ENCODE results near the gene TBL1XR1. TPM values are rescaled to one million over a fixed set of nuclear protein-coding genes. Genes with fewer than 3 reads are reported as not detected.
"Not testable (repeated sequence)": the region's sequence is repeated elsewhere in the genome, so short reads cannot be mapped to it uniquely, and the experiment has no call there.

The TBL1XR1 gene
- polyA plus RNA-seq, 3 donors = 138 to 149 (median 138) TPM

- no peak for DNase-seq (ENCODE audit: low read depth in 3 of 3, low spot score in 2 of 3)
Measured at GRCh38 chr3:177209509-177209908, 12.2 kb upstream of the TBL1XR1 start.

- no peak for DNase-seq (ENCODE audit: low read depth in 3 of 3, low spot score in 2 of 3)
Measured at GRCh38 chr3:177208781-177209180, 11.5 kb upstream of the TBL1XR1 start.

- no peak for DNase-seq (ENCODE audit: low read depth in 3 of 3, low spot score in 2 of 3)
Measured at GRCh38 chr3:177208223-177208622, 10.9 kb upstream of the TBL1XR1 start.

GRCh38 chr3:177206936-177207335 is 9.7 kb upstream of the TBL1XR1 start:
- no peak for DNase-seq (ENCODE audit: low read depth in 3 of 3, low spot score in 2 of 3)

GRCh38 chr3:177203689-177204395 is 6.6 kb upstream of the TBL1XR1 start:
- DNase-seq (ENCODE audit: low read depth in 3 of 3, low spot score in 2 of 3) = no peak

GRCh38 chr3:177203016-177203415 is 5.7 kb upstream of the TBL1XR1 start:
- DNase-seq (ENCODE audit: low read depth in 3 of 3, low spot score in 2 of 3) = not testable (repeated sequence)

- no peak for DNase-seq (ENCODE audit: low read depth in 3 of 3, low spot score in 2 of 3)
Measured at GRCh38 chr3:177201700-177202397, 4.6 kb upstream of the TBL1XR1 start.

GRCh38 chr3:177199206-177199760 is 2.0 kb upstream of the TBL1XR1 start:
- no peak for DNase-seq (ENCODE audit: low read depth in 3 of 3, low spot score in 2 of 3)

- no peak for DNase-seq (ENCODE audit: low read depth in 3 of 3, low spot score in 2 of 3)
Measured at GRCh38 chr3:177197727-177198460, 612 bp upstream of the TBL1XR1 start.

GRCh38 chr3:177196456-177197040 is 734 bp downstream of the TBL1XR1 start:
- peak in 1 of 3 donors; percentile 57 for DNase-seq (ENCODE audit: low read depth in 3 of 3, low spot score in 2 of 3)

GRCh38 chr3:177196008-177196455 is 1.2 kb downstream of the TBL1XR1 start:
- peak in 1 of 3 donors; percentile 52 for DNase-seq (ENCODE audit: low read depth in 3 of 3, low spot score in 2 of 3)

- DNase-seq (ENCODE audit: low read depth in 3 of 3, low spot score in 2 of 3) = peak in 2 of 3 donors; percentile 38 to 52
Measured at GRCh38 chr3:177195242-177195991, 1.9 kb downstream of the TBL1XR1 start.

- DNase-seq (ENCODE audit: low read depth in 3 of 3, low spot score in 2 of 3) = no peak
Measured at GRCh38 chr3:177194299-177194698, 3.0 kb downstream of the TBL1XR1 start.

GRCh38 chr3:177193688-177194268 is 3.5 kb downstream of the TBL1XR1 start:
- DNase-seq (ENCODE audit: low read depth in 3 of 3, low spot score in 2 of 3) = no peak

- DNase-seq (ENCODE audit: low read depth in 3 of 3, low spot score in 2 of 3) = not testable (repeated sequence)
Measured at GRCh38 chr3:177193275-177193674, 4.0 kb downstream of the TBL1XR1 start.

- no peak for DNase-seq (ENCODE audit: low read depth in 3 of 3, low spot score in 2 of 3)
Measured at GRCh38 chr3:177190756-177191681, 6.3 kb downstream of the TBL1XR1 start.

GRCh38 chr3:177190184-177190583 is 7.1 kb downstream of the TBL1XR1 start:
- not testable (repeated sequence) for DNase-seq (ENCODE audit: low read depth in 3 of 3, low spot score in 2 of 3)

- not testable (repeated sequence) for DNase-seq (ENCODE audit: low read depth in 3 of 3, low spot score in 2 of 3)
Measured at GRCh38 chr3:177188325-177188724, 9.0 kb downstream of the TBL1XR1 start.

All from right renal cortex interstitium (tissue), 3 donors.